ENCODE measurements around the gene SPESP1. TPM values are rescaled to one million over a fixed set of nuclear protein-coding genes. Genes with fewer than 3 reads are reported as not detected.

The SPESP1 gene
- total and polyA plus RNA-seq, 2 donors (not counting 3 experiments of a cell fraction or from before 2014, with no cell fraction given) = 1.5 to 2.0 TPM

GRCh38 chr15:68924866-68925560 lies 5.3 kb upstream of the SPESP1 start:
- Histone ChIP-seq H3K4me3 (replicated peaks in 1 of 3; ENCODE audit: insufficient read depth in 1 of 3, low read depth in 1 of 3, low read length in 3 of 3) (no peak overlapping the region), H4K20me1 (replicated peaks; ENCODE audit: control insufficient read depth, extremely low read depth, insufficient read depth, low read length) (no peaks in the 10 kb centered on the region), H3K79me2 (ENCODE audit: control insufficient read depth, insufficient read depth, low read length) (no peaks in the 10 kb centered on the region), H3K9me1 (replicated peaks; ENCODE audit: control insufficient read depth, extremely low read depth, insufficient read depth, low read length) (no peaks in the 10 kb centered on the region), H3K4me2 (ENCODE audit: insufficient read depth, low read length) (no peak overlapping the region), H2AFZ (ENCODE audit: low read depth, low read length) (no peak overlapping the region), H3K27ac (ENCODE audit: insufficient read depth, low read depth, low read length) (no peak overlapping the region), H3K4me1 (ENCODE audit: control insufficient read depth, extremely low read depth, insufficient read depth, low read length) (no peaks in the 10 kb centered on the region), H3K9ac (replicated peaks; ENCODE audit: extremely low read depth, insufficient read depth, low read length) (no peak overlapping the region), H3K36me3 (ENCODE audit: control insufficient read depth in 2 of 2, extremely low read depth in 1 of 2, insufficient read depth in 2 of 2, low read length in 2 of 2) (no peaks in the 10 kb centered on the region), H3K27me3 (ENCODE audit: control insufficient read depth in 2 of 2, insufficient read depth in 2 of 2, low read length in 2 of 2) (peaks cover 5 to 37% of the 10 kb centered on the region in 2 experiments), H3K9me3 (replicated peaks; ENCODE audit: control insufficient read depth, insufficient read depth, low read length) (no peaks in the 10 kb centered on the region)
- BruUV-seq (replicated peaks) = no TSS peak
- ChIA-PET POLR2A (interaction anchor here (0.7 kb wide), 1 partner anchor 343 kb away, joined by 3 read pairs; no protein-coding TSS in a partner anchor), CTCF (interaction anchor here (0.5 to 4.5 kb wide), 51 partner anchors 9 to 1062 kb away, joined by 3 to 62 read pairs (median 5); partner anchors contain the start of gene CORO2B)
- dilution Hi-C loops (cut with MboI; ENCODE audit: extremely low pct_ligation_motif_present, low sequenced_read_pairs) = no loop called here
- FAIRE-seq = peak; percentile 88
- TF ChIP-seq POLR2A (IDR thresholded peaks at IDR 0.05; ENCODE audit: low read depth, low read length) = no peak
- no peak for TF ChIP-seq FOS (IDR thresholded peaks at IDR 0.05; ENCODE audit: borderline replicate concordance, insufficient read depth, low read length)
- TF ChIP-seq CTCF (IDR thresholded peaks at IDR 0.05; ENCODE audit: extremely low read depth in 1 of 2, insufficient read depth in 1 of 2, low read depth in 1 of 2, low read length in 2 of 2) = peak; percentile 72 to 78
- intact Hi-C loops (cut with micrococcal nuclease) = loop anchor here (1.0 to 5.0 kb wide), 2 partner anchors 371 to 618 kb away; no protein-coding TSS in a partner anchor
- peak; percentile 75 for DNase-seq (ENCODE audit: low read depth, low spot score)

- no peaks in the 10 kb centered on the region for H3K79me2 ChIP-seq (ENCODE audit: control insufficient read depth, insufficient read depth, low read length)
- no peak overlapping the region for H3K27ac ChIP-seq (ENCODE audit: insufficient read depth, low read depth, low read length)
- TF ChIP-seq CTCF (IDR thresholded peaks at IDR 0.05; ENCODE audit: extremely low read depth in 1 of 2, insufficient read depth in 1 of 2, low read depth in 1 of 2, low read length in 2 of 2) (no peak), EZH2 (IDR thresholded peaks at IDR 0.05; ENCODE audit: borderline replicate concordance, low read depth, low read length, severe bottlenecking) (no peak), POLR2A (IDR thresholded peaks at IDR 0.05; ENCODE audit: low read depth, low read length) (no peak), JUN (IDR thresholded peaks at IDR 0.05; ENCODE audit: borderline replicate concordance, insufficient read depth, insufficient read length, low read depth) (no peak), MYC (IDR thresholded peaks at IDR 0.05; ENCODE audit: low read depth, low read length) (no peak), GATA2 (IDR thresholded peaks at IDR 0.05; ENCODE audit: insufficient read depth, insufficient read length, low read depth, low read length) (no peak), MAX (IDR thresholded peaks at IDR 0.05; ENCODE audit: insufficient read depth, insufficient read length) (no peak), POLR2AphosphoS5 (IDR thresholded peaks at IDR 0.05; ENCODE audit: insufficient read depth, low read depth, low read length) (no peak), FOS (IDR thresholded peaks at IDR 0.05; ENCODE audit: borderline replicate concordance, insufficient read depth, low read length) (no peak)
- dilution Hi-C loops (cut with MboI; ENCODE audit: extremely low pct_ligation_motif_present, low sequenced_read_pairs) (no loop called here), intact Hi-C loops (cut with micrococcal nuclease) (no loop called here)
- no peaks in the 10 kb centered on the region for H3K4me1 ChIP-seq (ENCODE audit: control insufficient read depth, extremely low read depth, insufficient read depth, low read length)
- no peaks in the 10 kb centered on the region for H3K9me1 ChIP-seq (replicated peaks; ENCODE audit: control insufficient read depth, extremely low read depth, insufficient read depth, low read length)
- no peaks in the 10 kb centered on the region for H3K36me3 ChIP-seq (ENCODE audit: control insufficient read depth in 2 of 2, extremely low read depth in 1 of 2, insufficient read depth in 2 of 2, low read length in 2 of 2)
- no peak for DNase-seq (ENCODE audit: low read depth, low spot score)
- no peak overlapping the region for H3K4me3 ChIP-seq (replicated peaks in 1 of 3; ENCODE audit: insufficient read depth in 1 of 3, low read depth in 1 of 3, low read length in 3 of 3)
- no peak overlapping the region for H3K4me2 ChIP-seq (ENCODE audit: insufficient read depth, low read length)
- ChIA-PET POLR2A (no interaction called here), CTCF (interaction anchor here (3.3 kb wide), 1 partner anchor 8 kb away, joined by 13 read pairs; no protein-coding TSS in a partner anchor)
- H3K9ac ChIP-seq (replicated peaks; ENCODE audit: extremely low read depth, insufficient read depth, low read length) = no peak overlapping the region
- H4K20me1 ChIP-seq (replicated peaks; ENCODE audit: control insufficient read depth, extremely low read depth, insufficient read depth, low read length) = no peaks in the 10 kb centered on the region
- no peak for FAIRE-seq
- no peaks in the 10 kb centered on the region for H3K9me3 ChIP-seq (replicated peaks; ENCODE audit: control insufficient read depth, insufficient read depth, low read length)
- no peaks in the 10 kb centered on the region for H3K27me3 ChIP-seq (ENCODE audit: control insufficient read depth in 2 of 2, insufficient read depth in 2 of 2, low read length in 2 of 2)
- H2AFZ ChIP-seq (ENCODE audit: low read depth, low read length) = no peak overlapping the region
- no TSS peak for BruUV-seq (replicated peaks)
These were observed 2.7 kb downstream of the SPESP1 start for GRCh38 chr15:68933001-68933400.
